Activated CD4-positive, alpha-beta T cell treated with anti-CD3 and anti-CD28 coated beads, Interleukin-10, Interleukin-2, amounts not matched to agents 100 ng/mL and 50 ng/mL, durations not matched to agents 16 hours and 8 hours (primary cell): ENCODE measurements around the gene IGFL4.

Experiments
- DNase-seq: peaks from one replicate; pipeline ENCODE4 v3.0.0-alpha.2; 2020

The IGFL4 gene

GRCh38 chr19:46018729-46019251, 22.0 kb downstream of the IGFL4 start:
- DNase-seq = no peak

- no peak for DNase-seq
Observed at GRCh38 chr19:46017874-46018675, 22.7 kb downstream of the IGFL4 start.

GRCh38 chr19:46017095-46017429, 23.7 kb downstream of the IGFL4 start:
- DNase-seq = no peak

GRCh38 chr19:46016426-46017094, 24.2 kb downstream of the IGFL4 start:
- peak; percentile 83 for DNase-seq

- peak; percentile 24 for DNase-seq
Observed at GRCh38 chr19:46015687-46016425, 24.9 kb downstream of the IGFL4 start.

GRCh38 chr19:46014941-46015686, 25.7 kb downstream of the IGFL4 start:
- DNase-seq = peak; percentile 62

- DNase-seq = no peak
Observed at GRCh38 chr19:46014534-46014933, 26.3 kb downstream of the IGFL4 start.

GRCh38 chr19:46009530-46010510, 31.0 kb downstream of the IGFL4 start:
- DNase-seq = peak; percentile 68

- no peak for DNase-seq
Observed at GRCh38 chr19:46006411-46006810, 34.4 kb downstream of the IGFL4 start.

GRCh38 chr19:46002678-46003275, 38.0 kb downstream of the IGFL4 start:
- no peak for DNase-seq

GRCh38 chr19:46000491-46001246, 40.1 kb downstream of the IGFL4 start:
- peak; percentile 72 for DNase-seq

GRCh38 chr19:45999653-46000121, 41.1 kb downstream of the IGFL4 start:
- DNase-seq = no peak

GRCh38 chr19:45998834-45999233, 42.0 kb downstream of the IGFL4 start:
- DNase-seq = no peak

- no peak for DNase-seq
Observed at GRCh38 chr19:45996933-45997332, 43.9 kb downstream of the IGFL4 start.

- no peak for DNase-seq
Observed at GRCh38 chr19:45995715-45996385, 45.0 kb downstream of the IGFL4 start.

GRCh38 chr19:45994998-45995714, 45.6 kb downstream of the IGFL4 start, which contains the start of gene CCDC61:
TSS of gene CCDC61 (plus strand) at chr19:45995467. CDS start at chr19:46003019, 7,552 bp downstream.
- peak; percentile 100 for DNase-seq

GRCh38 chr19:45994456-45994997, 46.3 kb downstream of the IGFL4 start:
- DNase-seq = no peak

- DNase-seq = no peak
Observed at GRCh38 chr19:45990113-45990728, 50.6 kb downstream of the IGFL4 start.
